OCI-LY1 (cell line): ENCODE results near the gene CHRM1.

ENCODE experiments used
- CTCF ChIP-seq: fragments of 200-600 bp; sonication (generic), shearing (Covaris generic); IDR thresholded peaks from 2 replicates; pipeline ENCODE4 v1.5.1; 2017; ENCODE audit warnings: mild to moderate bottlenecking, antibody characterized with exemption, low read length, moderate library complexity, mixed read lengths
- EZH2 ChIP-seq: fragments of 200-600 bp; sonication (generic), shearing (Covaris generic); IDR thresholded peaks from 2 replicates; pipeline ENCODE4 v1.8.0; 2017; ENCODE audit warnings: borderline replicate concordance, mixed run types, mild to moderate bottlenecking, antibody characterized with exemption, low read length, moderate library complexity, mixed read lengths

- TF ChIP-seq CTCF (no peak), EZH2 (no peak)
These were observed 44.5 kb downstream of the CHRM1 start for GRCh38 chr11:62876712-62877111.
